Raji (cell line): ENCODE results near the gene NAALADL2.

Experiments
- POLR2A ChIP-seq: IDR thresholded peaks from 2 replicates; pipeline ENCODE4 v1.6.1; 2011; ENCODE audit warnings: low read depth, low read length, control low read depth; ENCODE audit not compliant: insufficient read depth

The NAALADL2 gene

DNA sequence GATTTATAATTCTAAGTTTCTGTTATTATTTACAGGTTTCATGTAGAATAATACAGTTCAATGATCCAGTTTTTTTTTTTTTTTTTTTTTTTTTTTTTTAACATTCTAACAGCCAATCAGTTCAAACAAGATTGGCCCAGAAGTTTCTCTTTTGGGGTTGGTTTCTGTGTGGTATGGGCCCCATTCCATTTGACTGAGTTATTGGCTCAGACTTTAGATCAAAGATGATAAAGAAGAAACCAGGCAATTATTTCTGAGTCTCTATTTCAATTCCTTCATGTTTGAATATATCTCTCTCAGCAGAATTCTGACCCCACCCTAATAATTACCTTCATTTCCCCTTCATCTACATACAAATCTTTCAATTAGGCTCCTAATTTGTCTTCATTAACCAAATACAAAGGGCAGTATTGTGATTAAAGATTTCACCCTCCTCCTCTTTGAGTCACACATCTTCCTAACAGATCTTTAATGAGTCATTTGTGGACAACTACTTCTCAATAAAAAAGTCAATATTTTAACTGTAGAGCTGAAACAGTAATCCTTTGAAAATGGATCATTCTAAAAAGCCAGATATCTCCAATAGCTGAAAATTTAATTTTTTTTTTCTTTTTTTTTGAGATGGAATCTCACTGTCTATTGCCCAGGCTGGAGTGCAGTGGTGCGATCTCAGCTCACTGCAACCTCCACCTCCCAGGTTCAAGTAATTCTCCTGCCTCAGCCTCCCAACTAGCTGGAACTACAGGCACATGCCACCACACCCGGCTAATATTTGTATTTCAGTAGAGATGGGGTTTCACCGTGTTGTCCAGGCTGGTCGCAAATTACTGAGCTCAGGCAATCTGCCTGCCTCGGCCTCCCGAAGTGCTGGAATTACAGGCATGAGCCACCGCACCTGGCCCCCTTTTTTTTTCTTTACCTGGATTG is 878.8 kb downstream of the NAALADL2 start:
- no peak for TF ChIP-seq POLR2A

DNA sequence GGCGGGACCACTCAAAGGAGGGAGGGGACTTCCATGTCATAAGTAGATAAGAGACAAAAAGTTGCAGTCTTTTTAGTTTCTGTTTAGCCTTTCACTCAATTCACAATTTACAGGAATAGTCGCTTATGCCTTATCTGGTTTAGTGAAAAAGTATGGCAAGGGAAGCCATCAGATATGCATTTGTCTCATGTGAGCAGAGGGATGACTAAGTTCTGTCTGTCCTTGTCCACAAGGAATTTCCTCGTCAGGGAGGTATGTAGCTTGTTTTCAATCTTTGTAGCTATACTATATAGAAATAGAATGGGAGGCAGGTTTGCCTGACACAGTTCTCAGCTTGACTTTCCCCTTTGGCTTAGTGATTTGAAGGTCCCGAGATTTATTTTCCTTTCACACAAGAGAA is 882.8 kb downstream of the NAALADL2 start:
- TF ChIP-seq POLR2A, result no peak

DNA sequence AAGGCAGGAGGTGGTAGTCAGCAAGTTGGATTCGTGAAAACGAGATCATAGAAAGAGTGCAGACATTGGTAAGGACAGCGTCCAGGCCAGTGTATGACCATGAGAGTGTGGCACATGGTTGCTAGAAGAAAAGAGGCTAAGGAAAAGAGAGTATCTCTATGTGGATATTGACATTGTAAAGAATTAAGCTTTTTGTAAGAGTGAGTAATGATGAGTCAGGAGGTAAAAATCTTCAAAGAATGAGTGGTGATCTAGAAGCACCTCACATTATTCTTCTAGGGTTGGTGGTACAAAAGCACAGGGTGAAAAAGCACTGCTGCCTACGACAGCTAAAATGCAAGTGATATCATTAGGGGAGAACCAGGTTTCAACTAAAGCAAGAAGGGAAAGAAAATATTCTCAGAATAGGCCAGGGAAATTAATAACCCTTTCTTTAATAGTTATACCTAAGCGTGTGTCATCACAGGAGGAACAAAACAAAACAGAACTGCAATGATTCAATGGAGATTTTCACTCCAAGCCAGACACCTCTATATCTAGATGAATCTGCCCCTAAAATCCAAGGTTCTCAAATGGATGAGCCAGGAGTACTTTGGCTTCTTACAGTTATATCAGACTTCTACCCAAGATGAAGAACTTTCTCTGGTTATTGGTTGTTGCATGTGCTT is 884.7 kb downstream of the NAALADL2 start:
- TF ChIP-seq POLR2A, result no peak

DNA sequence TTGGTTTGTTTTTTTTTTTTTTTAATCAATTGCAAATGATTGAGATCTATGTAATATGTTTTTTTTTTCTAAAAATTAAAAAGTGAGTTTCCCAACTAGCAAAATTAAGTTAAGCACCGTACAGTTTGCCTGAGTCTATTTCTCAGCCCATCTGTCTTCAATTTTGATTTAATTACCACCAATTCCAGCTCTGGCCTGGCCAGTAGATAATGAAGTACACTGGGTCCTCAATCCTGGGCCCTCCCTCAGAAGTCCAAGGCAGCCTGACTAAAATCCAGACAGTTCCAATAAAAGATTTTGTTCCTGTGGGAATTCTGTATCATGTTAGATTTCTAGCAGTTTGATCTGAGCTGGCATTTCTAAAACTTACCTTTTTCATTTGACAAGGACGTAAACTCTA is 887.2 kb downstream of the NAALADL2 start:
- no peak for TF ChIP-seq POLR2A

DNA sequence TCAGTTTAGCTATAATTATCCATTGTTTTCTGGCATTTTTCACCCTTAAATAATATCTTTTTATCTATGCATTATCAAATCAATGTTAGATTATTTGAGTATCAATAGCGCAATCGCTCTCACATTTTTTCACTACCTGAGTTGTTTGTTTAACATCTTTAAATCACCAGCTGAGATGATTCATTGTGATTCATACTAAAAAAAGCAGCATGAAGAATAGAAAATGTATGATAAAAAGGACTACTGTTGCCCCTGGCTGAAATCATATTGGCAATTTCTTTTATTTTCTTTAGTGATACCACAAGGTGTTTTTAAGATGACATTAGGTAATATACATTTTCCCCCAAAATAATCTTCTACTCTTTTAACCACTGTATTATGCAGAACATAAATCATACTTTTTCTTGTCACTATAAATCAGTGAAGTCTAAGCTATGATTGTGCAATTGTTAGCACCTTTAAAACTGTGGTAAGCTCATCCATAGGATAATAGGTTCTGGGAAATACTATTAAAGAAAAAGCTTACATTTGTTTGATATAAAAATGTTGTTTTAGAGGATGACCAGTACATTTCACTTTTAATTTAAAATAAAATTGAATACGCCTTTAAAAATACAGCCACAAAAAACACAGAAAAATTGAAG is 889.1 kb downstream of the NAALADL2 start:
- TF ChIP-seq POLR2A, result no peak

DNA sequence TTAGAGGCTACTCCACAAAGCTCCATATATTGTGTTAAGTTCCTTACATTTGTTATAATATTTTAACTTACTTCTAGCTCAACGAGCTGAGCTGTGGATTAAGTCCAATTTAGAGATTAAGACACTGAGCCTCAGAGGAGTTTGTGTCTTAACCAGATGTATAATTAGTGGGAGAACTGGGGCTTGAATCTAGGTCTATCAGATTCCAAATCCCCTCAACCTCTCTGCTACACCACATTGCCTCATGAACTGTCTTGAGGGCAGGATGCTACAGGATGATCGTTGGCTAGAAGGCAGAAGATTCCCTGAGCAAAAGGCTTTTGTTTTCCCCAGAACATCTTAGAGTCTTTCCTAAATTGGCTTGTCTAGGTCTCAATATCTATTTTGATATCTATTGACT is 890.8 kb downstream of the NAALADL2 start:
- TF ChIP-seq POLR2A, result no peak

DNA sequence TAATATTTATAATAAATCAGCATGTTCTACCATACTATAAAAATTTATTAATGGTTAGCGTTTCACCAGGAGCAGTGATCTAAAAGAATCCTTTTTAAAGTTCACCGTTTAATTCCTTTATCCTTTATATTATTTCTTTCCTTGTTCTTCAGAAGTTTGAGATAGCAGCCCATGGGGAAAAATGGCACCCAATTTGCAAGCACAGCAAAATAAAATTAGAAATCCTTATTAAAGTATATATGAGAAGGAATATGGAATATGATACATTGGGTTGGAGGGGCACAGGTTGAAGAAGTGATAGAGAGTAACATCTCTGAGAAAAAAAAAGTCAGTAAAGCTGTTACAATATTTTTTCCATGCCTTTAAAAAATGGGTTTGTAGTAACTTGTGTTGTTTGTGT is 892.0 kb downstream of the NAALADL2 start:
- no peak for TF ChIP-seq POLR2A

DNA sequence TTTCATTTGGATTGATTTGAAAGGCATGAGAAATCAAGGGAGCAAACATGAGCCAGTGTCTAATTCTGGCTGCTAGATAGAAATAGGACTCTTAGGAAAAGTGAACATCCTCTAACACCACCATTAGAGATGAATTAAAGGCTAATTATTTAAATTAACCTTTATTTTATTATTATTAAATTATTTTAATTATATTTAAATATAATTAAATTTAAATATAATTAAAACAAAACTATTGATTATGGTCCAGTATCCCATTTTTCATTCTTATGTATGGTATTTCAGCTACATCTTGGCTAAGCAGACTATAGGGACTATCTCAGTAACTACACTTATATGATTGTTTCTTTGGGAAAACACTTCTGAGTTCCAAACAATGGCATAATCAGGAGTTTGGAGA is 904.8 kb downstream of the NAALADL2 start:
- TF ChIP-seq POLR2A, result no peak

DNA sequence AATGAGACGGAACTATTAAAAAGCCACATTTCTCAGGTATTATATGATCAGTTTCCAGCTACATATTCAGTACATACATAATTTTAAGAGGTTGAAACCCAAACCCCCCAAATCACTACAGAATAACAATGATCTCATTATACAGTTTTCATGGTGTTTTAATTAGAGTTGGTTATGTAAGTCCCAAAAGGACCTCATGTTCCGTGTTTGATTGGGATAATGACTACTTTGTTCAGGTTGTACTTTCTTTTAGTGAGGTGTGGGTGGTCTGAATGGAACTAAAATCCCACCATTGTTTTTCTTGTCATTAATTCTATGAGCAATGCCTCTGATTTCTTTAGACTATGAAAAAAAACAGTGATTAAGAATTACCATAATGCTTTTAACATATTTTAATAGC is 905.6 kb downstream of the NAALADL2 start:
- TF ChIP-seq POLR2A, result no peak

DNA sequence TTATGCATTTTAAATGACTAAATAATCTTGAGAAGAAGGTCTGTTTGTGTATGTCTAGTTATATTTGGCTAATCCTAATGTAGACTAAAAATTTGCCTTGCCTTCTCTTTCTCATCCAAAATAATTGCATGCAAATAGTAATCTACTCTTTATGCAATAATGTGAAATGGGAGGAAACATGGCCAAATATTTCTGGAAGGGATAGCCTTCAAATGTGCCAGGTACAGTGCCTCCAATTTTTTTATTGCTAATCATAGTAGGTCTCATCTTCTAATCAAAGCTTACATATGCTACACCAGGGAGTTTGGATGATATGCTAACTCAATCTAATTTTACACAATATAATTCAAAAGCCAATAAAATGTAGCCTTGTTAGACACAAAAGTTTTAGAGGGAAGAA is 911.3 kb downstream of the NAALADL2 start:
- TF ChIP-seq POLR2A, result no peak

DNA sequence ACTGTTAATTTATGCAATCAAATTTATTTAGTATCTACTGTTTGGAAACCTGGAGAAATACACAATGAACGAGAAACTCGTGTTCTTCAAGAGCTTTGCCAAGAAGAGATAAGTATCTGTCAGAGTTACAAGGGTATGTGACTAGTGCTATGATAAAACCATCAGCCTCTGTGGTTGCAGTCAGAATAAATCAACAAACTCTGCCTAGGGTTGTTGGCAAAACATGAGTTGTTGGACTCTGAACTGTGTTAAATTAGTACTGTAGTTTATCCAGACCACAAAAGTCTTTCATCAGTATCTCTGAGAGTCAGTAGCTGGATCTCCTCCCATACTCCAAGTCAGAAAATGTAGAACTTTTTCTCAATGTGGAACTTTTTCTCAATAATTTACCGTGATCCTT is 918.4 kb downstream of the NAALADL2 start:
- no peak for TF ChIP-seq POLR2A

DNA sequence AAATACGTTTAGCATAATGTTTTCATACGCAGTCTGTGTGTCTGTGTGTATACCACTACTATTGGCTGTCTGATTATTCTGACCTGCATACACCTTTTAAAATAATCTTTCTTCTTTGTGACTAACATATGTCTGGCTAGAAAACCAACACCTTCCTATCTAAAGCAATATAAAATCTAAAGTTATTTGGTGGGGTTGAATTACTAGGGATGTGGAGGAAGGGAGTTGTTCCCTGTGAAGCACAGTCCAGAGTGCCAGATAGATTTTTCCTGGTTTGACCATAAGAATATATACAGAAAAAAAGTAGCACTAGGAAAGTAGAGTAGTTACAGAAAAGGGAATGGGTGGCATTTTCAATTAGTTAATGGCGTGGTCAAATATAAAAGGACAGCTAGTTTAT is 918.8 kb downstream of the NAALADL2 start:
- TF ChIP-seq POLR2A, result no peak

DNA sequence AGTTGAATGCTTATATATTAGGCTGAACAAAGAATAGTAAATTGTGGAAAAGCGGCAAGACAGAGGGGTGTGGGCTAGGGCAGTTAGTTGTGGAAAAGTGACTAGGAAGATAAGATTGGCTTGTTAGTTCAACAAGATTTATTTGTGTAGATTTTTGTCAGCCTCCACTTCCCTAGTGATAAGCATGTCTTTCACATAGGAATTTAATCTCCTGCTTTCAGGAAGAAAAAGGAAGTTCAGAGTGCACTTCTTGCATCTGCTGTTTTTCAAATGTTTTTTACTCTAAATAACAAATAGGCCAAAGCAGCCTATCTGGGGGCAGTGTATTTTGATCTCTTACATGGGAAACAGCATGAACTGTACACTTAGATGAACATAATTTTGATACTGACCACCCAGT is 919.9 kb downstream of the NAALADL2 start:
- TF ChIP-seq POLR2A, result no peak

DNA sequence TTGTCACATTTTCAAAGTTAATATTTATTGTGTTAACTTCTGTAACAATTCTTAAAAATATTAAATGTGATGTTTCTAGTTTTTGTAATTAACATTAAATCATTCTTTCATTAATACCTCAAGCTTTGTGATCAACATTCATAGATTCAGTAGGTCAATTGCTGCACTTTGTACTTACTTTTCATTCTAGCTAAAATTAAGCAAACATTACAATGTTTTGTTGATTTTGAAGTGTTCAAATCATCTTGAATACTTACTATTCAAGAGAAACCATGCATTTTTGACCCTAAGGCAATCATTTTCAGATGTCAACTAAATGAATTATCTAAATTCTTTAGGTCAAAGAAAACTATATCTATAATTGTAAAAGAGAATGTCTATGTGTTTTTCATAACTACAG is 933.1 kb downstream of the NAALADL2 start:
- TF ChIP-seq POLR2A, result no peak

DNA sequence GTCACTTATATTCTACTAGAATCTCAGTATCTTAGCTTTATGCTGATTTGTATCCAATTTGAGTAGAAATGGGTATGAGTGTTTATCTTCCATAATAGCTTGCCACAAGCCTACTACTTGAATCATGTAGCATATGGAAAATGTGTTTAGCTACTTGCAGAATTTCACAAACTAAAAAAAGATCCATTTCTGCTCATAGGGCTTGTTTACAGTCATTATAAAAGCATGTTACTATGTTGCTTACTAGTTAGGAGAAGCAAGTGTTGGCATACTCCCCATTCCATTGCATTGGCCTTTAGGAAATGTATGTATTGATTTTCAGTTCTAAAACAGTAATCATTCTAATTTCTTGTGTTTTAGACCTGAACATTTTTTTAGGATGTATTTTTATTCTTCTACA is 939.2 kb downstream of the NAALADL2 start:
- TF ChIP-seq POLR2A, result no peak

DNA sequence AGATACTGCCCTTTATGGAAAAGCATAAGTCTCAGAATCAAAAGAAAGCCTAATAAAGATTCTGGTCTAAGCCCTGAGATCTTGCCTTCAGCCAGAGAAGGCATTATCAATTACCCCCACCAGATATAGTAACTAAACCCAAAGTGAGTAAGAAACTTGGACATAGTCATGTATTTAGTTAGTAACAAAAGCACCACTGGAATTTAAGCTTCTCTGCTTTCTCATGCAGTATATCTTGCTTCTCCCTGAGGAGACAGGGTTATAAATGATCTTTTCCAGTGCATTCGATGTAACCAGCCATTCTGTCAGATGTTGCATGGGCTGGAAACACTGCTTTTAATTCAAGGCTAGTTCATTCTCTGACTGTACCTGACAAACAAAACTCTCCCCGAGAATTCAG is 946.7 kb downstream of the NAALADL2 start:
- TF ChIP-seq POLR2A, result no peak
